HepG2 (cell line): ENCODE measurements around the gene BAIAP2L1. TPM values are rescaled to one million over a fixed set of nuclear protein-coding genes. Genes with fewer than 3 reads are reported as not detected.

Experiments
- ATF7-NPFF ChIP-seq: sonication (generic); formaldehyde crosslinking; IDR thresholded peaks from 2 replicates; pipeline ENCODE4 v1.8.1; 2023; ENCODE audit warnings: mild to moderate bottlenecking, low read depth, missing genetic modification reagents, moderate library complexity
- CCAR2 ChIP-seq: fragments of 200-400 bp; formaldehyde crosslinking; optimal IDR thresholded peaks from 2 replicates; pipeline ENCODE3; 2018; ENCODE audit warnings: low read depth, mild to moderate bottlenecking, low read length, moderate library complexity
- HDAC2 ChIP-seq: sonication (generic); formaldehyde crosslinking; IDR thresholded peaks from 2 replicates; pipeline ENCODE4 v1.4.0; 2020; ENCODE audit warnings: missing genetic modification reagents
- U2AF2 ChIP-seq: fragments of 200-400 bp; formaldehyde crosslinking; IDR thresholded peaks from 2 replicates; pipeline ENCODE4 v1.6.1; 2017; ENCODE audit warnings: low read depth, mild to moderate bottlenecking, low read length
- ZNF670 ChIP-seq: sonication (generic); formaldehyde crosslinking; IDR thresholded peaks from 2 replicates; pipeline ENCODE4 v1.8.0; 2022; ENCODE audit warnings: mild to moderate bottlenecking, missing genetic modification reagents, borderline replicate concordance
- ZNF878 ChIP-seq: sonication (generic); formaldehyde crosslinking; IDR thresholded peaks from 2 replicates; pipeline ENCODE4 v1.8.1; 2023; ENCODE audit warnings: mild to moderate bottlenecking, missing genetic modification reagents, moderate library complexity
- ZNF883 ChIP-seq: sonication (generic); formaldehyde crosslinking; IDR thresholded peaks from 2 replicates; pipeline ENCODE4 v1.5.1; 2020; ENCODE audit warnings: mild to moderate bottlenecking, missing genetic modification reagents; ENCODE audit errors: not compliant biosample characterization
- polyA plus RNA-seq, 8 experiments: library from polyadenylated mRNA; depleted of rRNA in 3 of 8; stranded (reverse) in 7 of 8; unstranded in 1 of 8; fragments of >200 nt; fragmentation: Illumina TruSeq in 4 of 8; extraction: Trizol in 4 of 8; gene quantifications; 2 replicates each; pipeline versions ENCODE4 v1.2.1 to v1.2.3, GENCODE V29; 2011 to 2016; ENCODE audit warnings: low read depth in 4 of 8, missing spikeins in 1 of 8, mixed read lengths in 1 of 8; ENCODE audit not compliant: insufficient read depth in 1 of 8
- total RNA-seq, 5 experiments: library from RNA; depleted of rRNA; stranded (reverse); fragments of >200 nt; fragmentation: Illumina TruSeq; extraction: Trizol; gene quantifications; 2 replicates each; pipeline ENCODE4 v1.2.3, GENCODE V29; 2016; ENCODE audit warnings: low read depth in 1 of 5
- TF ChIP-seq, protein P1 (sequence below): IDR thresholded peaks from 2 replicates; pipeline ENCODE4 v1.6.1; 2016
- TF ChIP-seq, protein P2 (sequence below): sonication (generic); formaldehyde crosslinking; IDR thresholded peaks from 2 replicates; pipeline ENCODE4 v1.4.0; 2020; ENCODE audit warnings: missing genetic modification reagents
- TF ChIP-seq, protein P3 (sequence below): sonication (generic); formaldehyde crosslinking; IDR thresholded peaks from one replicate; pipeline ENCODE4 v1.5.1; 2020; ENCODE audit warnings: mild to moderate bottlenecking, missing genetic modification reagents; ENCODE audit errors: not compliant biosample characterization
- TF ChIP-seq, protein P4 (sequence below): sonication (generic); formaldehyde crosslinking; IDR thresholded peaks from 2 replicates; pipeline ENCODE4 v1.8.0; 2023; ENCODE audit warnings: mild to moderate bottlenecking, missing genetic modification reagents

BAIAP2L1 gene
- total and polyA plus RNA-seq, 2 of the 13 experiments (the other 11 are each of a cell fraction or from before 2014, with no cell fraction given), result 13.0 to 21.5 TPM

DNA sequence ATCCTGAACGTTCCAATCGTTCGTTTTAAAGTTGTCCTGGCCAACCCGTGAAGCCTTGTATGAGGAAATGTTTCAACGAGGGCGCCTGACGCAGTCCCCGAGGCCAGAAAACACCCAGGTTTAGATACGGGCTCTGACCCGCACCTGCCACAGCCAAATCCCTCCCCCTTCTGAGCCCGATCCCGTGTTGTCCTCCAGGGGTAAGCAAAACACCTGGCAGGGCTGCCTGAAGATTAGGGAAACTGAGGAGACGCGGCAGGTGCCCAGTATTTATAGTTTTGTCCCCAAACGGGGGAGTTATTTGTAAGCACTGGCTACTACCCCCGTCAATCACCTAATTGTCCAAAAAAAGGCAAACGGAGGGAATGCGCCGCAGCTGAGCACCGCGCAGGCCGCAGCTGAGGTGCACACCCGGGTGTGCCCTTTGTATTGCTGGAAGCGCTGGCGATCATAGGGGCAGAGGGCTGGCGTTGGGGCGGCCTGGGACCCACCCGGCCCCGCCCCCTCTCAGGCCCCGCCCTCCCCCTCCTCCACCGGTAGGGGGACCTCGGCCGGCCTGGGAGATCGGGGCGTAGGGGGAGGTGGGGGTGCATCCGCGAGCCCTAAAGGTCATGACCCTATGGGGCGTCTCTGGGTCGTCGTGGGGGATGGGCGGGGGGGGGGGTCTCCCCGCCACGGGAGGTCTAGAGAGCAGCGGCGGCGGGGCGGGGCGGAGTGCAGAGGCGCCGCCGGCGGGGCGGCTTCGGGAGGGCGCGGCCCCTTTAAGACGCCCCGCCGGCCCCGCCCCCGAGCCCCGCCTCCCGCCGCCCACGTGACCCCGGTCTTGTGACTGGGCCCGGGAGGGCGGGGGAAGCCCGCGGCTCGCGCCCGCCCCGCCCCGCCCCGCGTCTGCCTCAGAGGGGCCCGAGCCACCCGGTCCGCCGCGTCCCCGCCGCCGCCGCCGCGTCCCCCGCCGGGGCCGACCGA lies 119.8 kb downstream of the BAIAP2L1 start, which contains the start of gene BRI3 (continued):
- TF ChIP-seq ZNF878 (CRISPR knock-in tag) (no peak), CCAR2 (no peak), ZNF670 (CRISPR knock-in tag) (no peak), U2AF2 (no peak), HDAC2 (0 out of 2 replicates have a peak, but pooled peaks have one; percentile 23), ZNF883 (CRISPR knock-in tag) (no peak), ATF7-NPFF (peak; percentile 39; the same call in 1 of the 2 replicates)
- TF ChIP-seq, protein P1, sequence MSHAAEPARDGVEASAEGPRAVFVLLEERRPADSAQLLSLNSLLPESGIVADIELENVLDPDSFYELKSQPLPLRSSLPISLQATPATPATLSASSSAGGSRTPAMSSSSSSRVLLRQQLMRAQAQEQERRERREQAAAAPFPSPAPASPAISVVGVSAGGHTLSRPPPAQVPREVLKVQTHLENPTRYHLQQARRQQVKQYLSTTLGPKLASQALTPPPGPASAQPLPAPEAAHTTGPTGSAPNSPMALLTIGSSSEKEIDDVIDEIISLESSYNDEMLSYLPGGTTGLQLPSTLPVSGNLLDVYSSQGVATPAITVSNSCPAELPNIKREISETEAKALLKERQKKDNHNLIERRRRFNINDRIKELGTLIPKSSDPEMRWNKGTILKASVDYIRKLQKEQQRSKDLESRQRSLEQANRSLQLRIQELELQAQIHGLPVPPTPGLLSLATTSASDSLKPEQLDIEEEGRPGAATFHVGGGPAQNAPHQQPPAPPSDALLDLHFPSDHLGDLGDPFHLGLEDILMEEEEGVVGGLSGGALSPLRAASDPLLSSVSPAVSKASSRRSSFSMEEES (CRISPR knock-in tag), result 0 out of 2 replicates have a peak, but pooled peaks have one; percentile 50
- TF ChIP-seq, protein P2, sequence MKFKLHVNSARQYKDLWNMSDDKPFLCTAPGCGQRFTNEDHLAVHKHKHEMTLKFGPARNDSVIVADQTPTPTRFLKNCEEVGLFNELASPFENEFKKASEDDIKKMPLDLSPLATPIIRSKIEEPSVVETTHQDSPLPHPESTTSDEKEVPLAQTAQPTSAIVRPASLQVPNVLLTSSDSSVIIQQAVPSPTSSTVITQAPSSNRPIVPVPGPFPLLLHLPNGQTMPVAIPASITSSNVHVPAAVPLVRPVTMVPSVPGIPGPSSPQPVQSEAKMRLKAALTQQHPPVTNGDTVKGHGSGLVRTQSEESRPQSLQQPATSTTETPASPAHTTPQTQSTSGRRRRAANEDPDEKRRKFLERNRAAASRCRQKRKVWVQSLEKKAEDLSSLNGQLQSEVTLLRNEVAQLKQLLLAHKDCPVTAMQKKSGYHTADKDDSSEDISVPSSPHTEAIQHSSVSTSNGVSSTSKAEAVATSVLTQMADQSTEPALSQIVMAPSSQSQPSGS (CRISPR knock-in tag), result 0 out of 2 replicates have a peak, but pooled peaks have one; percentile 32
- TF ChIP-seq, protein P3, sequence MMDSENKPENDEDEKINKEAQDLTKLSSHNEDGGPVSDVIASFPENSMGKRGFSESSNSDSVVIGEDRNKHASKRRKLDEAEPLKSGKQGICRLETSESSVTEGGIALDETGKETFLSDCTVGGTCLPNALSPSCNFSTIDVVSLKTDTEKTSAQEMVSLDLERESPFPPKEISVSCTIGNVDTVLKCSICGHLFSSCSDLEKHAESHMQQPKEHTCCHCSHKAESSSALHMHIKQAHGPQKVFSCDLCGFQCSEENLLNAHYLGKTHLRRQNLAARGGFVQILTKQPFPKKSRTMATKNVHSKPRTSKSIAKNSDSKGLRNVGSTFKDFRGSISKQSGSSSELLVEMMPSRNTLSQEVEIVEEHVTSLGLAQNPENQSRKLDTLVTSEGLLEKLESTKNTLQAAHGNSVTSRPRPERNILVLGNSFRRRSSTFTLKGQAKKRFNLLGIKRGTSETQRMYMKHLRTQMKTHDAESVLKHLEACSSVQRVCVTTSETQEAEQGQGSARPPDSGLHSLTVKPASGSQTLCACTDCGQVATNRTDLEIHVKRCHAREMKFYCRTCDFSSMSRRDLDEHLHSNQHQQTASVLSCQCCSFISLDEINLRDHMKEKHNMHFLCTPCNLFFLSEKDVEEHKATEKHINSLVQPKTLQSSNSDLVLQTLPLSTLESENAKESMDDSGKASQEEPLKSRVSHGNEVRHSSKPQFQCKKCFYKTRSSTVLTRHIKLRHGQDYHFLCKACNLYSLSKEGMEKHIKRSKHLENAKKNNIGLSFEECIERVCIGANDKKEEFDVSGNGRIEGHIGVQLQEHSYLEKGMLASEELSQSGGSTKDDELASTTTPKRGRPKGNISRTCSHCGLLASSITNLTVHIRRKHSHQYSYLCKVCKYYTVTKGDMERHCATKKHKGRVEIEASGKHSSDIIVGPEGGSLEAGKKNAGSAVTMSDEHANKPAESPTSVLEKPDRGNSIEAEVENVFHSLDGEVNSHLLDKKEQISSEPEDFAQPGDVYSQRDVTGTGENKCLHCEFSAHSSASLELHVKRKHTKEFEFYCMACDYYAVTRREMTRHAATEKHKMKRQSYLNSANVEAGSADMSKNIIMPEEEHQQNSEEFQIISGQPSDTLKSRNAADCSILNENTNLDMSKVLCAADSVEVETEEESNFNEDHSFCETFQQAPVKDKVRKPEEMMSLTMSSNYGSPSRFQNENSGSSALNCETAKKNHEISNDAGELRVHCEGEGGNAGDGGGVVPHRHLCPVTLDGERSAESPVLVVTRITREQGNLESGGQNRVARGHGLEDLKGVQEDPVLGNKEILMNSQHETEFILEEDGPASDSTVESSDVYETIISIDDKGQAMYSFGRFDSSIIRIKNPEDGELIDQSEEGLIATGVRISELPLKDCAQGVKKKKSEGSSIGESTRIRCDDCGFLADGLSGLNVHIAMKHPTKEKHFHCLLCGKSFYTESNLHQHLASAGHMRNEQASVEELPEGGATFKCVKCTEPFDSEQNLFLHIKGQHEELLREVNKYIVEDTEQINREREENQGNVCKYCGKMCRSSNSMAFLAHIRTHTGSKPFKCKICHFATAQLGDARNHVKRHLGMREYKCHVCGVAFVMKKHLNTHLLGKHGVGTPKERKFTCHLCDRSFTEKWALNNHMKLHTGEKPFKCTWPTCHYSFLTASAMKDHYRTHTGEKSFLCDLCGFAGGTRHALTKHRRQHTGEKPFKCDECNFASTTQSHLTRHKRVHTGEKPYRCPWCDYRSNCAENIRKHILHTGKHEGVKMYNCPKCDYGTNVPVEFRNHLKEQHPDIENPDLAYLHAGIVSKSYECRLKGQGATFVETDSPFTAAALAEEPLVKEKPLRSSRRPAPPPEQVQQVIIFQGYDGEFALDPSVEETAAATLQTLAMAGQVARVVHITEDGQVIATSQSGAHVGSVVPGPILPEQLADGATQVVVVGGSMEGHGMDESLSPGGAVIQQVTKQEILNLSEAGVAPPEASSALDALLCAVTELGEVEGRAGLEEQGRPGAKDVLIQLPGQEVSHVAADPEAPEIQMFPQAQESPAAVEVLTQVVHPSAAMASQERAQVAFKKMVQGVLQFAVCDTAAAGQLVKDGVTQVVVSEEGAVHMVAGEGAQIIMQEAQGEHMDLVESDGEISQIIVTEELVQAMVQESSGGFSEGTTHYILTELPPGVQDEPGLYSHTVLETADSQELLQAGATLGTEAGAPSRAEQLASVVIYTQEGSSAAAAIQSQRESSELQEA (CRISPR knock-in tag), result no peak
- TF ChIP-seq, protein P4, sequence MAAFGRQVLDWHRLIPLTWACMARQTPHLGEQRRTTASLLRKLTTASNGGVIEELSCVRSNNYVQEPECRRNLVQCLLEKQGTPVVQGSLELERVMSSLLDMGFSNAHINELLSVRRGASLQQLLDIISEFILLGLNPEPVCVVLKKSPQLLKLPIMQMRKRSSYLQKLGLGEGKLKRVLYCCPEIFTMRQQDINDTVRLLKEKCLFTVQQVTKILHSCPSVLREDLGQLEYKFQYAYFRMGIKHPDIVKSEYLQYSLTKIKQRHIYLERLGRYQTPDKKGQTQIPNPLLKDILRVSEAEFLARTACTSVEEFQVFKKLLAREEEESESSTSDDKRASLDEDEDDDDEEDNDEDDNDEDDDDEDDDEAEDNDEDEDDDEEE (CRISPR knock-in tag), result no peak
